Activated CD4-positive, CD25-positive, alpha-beta regulatory T cell treated with anti-CD3 and anti-CD28 coated beads, Interleukin-2, amount 50 U/mL, for 24 hours (primary cell): ENCODE measurements around the gene SSU72.

Experiments
- ATAC-seq, 2 donors: fragments of 150-1000 bp; cut with Tn5 transposase; one replicate each; pipeline ENCODE4 v1.10.0; 2021; ENCODE audit warnings: mild to moderate bottlenecking in 1 of 2, moderate library complexity in 1 of 2

The SSU72 gene

GRCh38 chr1:1574721-1575537 lies at the start of gene SSU72:
Gene SSU72 (minus strand): TSS chr1:1574863. CDS start chr1:1574557, 306 bp downstream.
- ATAC-seq = peak; percentile 90 to 91

- ATAC-seq = no peak
These were observed 49.2 kb upstream of the SSU72 start for GRCh38 chr1:1623631-1624442.

- ATAC-seq = no peak
These were observed 48.5 kb upstream of the SSU72 start for GRCh38 chr1:1623181-1623630.

GRCh38 chr1:1622788-1623094 lies 48.1 kb upstream of the SSU72 start:
- ATAC-seq = no peak

- no peak for ATAC-seq
These were observed 47.5 kb upstream of the SSU72 start for GRCh38 chr1:1622010-1622787.

- no peak for ATAC-seq
These were observed 46.7 kb upstream of the SSU72 start for GRCh38 chr1:1621173-1622009.

- ATAC-seq = no peak
These were observed 45.9 kb upstream of the SSU72 start for GRCh38 chr1:1620433-1621139.

- ATAC-seq = no peak
These were observed 45.3 kb upstream of the SSU72 start for GRCh38 chr1:1619917-1620361.

- no peak for ATAC-seq
These were observed 43.9 kb upstream of the SSU72 start for GRCh38 chr1:1618396-1619068.

GRCh38 chr1:1617925-1618324 lies 43.3 kb upstream of the SSU72 start:
- no peak for ATAC-seq

GRCh38 chr1:1617516-1617915 lies 42.9 kb upstream of the SSU72 start:
- ATAC-seq = no peak

GRCh38 chr1:1616838-1617237 lies 42.2 kb upstream of the SSU72 start:
- no peak for ATAC-seq

- peak; percentile 7 to 8 for ATAC-seq
These were observed 41.6 kb upstream of the SSU72 start for GRCh38 chr1:1616045-1616790.

GRCh38 chr1:1615256-1616044 lies 40.8 kb upstream of the SSU72 start, which contains the start of gene MIB2:
Gene MIB2 (plus strand): TSS chr1:1615500. CDS start chr1:1623453, 7,953 bp downstream.
- peak; percentile 85 to 89 for ATAC-seq

GRCh38 chr1:1614954-1615255 lies 40.2 kb upstream of the SSU72 start:
- ATAC-seq = no peak

GRCh38 chr1:1614204-1614953 lies 39.7 kb upstream of the SSU72 start:
- ATAC-seq = peak in 1 of 2 donors; percentile 1

GRCh38 chr1:1613509-1614082 lies 38.9 kb upstream of the SSU72 start:
- no peak for ATAC-seq

- no peak for ATAC-seq
These were observed 37.4 kb upstream of the SSU72 start for GRCh38 chr1:1612104-1612400.
